HepG2 (cell line): ENCODE measurements around the gene ZBTB44. TPM values are rescaled to one million over a fixed set of nuclear protein-coding genes. Genes with fewer than 3 reads are reported as not detected.

Source experiments
- ATAC-seq: fragments of 200-7000 bp; cut with Tn5 transposase; 3 replicates; pipeline ENCODE4 v1.9.1; 2020; ENCODE audit warnings: mild to moderate bottlenecking, moderate library complexity
- BruUV-seq: library from RNA; stranded (reverse); fragments of 400-500 nt; replicated peaks from 2 replicates; lab custom pipeline; 2021; lab: Mats Ljungman, UMichigan
- CTCF ChIA-PET: fragments of 300-600 bp; formaldehyde crosslinking; extraction: SDS; loops from one replicate; lab custom pipeline; 2021; ENCODE audit warnings: low total read pairs, inconsistent platforms, low intra/inter-chr PET ratio; lab: Yijun Ruan, JAX
- POLR2A ChIA-PET: fragments of 350-600 bp; sonication (Branson Sonifier 250); formaldehyde crosslinking; loops from one replicate; lab custom pipeline; 2020; ENCODE audit warnings: antibody characterized with exemption, inconsistent platforms; lab: Yijun Ruan, JAX
- DNase-seq: peaks from one replicate; pipeline ENCODE4 v3.0.0-alpha.2; 2015; ENCODE audit warnings: low spot score
- FAIRE-seq: peaks from 3 replicates; lab custom pipeline; 2011; peaks lifted over from hg19 to GRCh38; lab: Jason Lieb, UNC
- H2AFZ ChIP-seq: one replicate; pipeline ENCODE4 v1.6.1; 2011; ENCODE audit warnings: low read length, inconsistent platforms
- H3K27ac ChIP-seq: fragments of 300-600 bp; 3 replicates; pipeline ENCODE4 v1.8.0; 2011; ENCODE audit warnings: mixed run types, mild to moderate bottlenecking, mixed read lengths, low read length, inconsistent platforms; ENCODE audit not compliant: insufficient read depth; ENCODE audit errors: extremely low read length
- H3K27me3 ChIP-seq, 2 experiments: fragments of 200-600 bp in 1 of 2; 2 replicates in 1 of 2; 3 replicates in 1 of 2; pipeline versions ENCODE4 v1.6.0 to v1.8.0; 2011; ENCODE audit warnings: low read length in 2 of 2, mild to moderate bottlenecking in 2 of 2, moderate library complexity in 2 of 2, inconsistent platforms in 1 of 2; ENCODE audit not compliant: insufficient read depth in 2 of 2, control insufficient read depth in 1 of 2
- H3K36me3 ChIP-seq, 2 experiments: fragments of 200-600 bp in 1 of 2; replicated peaks in 1 of 2; 2 replicates in 1 of 2; 3 replicates in 1 of 2; pipeline versions ENCODE4 v1.5.1 to v1.8.0; 2011; ENCODE audit warnings: low read length in 2 of 2, inconsistent platforms in 1 of 2; ENCODE audit not compliant: insufficient read depth in 2 of 2, control insufficient read depth in 1 of 2
- H3K4me1 ChIP-seq: 2 replicates; pipeline ENCODE4 v1.5.1; 2012; ENCODE audit warnings: low read length, inconsistent platforms; ENCODE audit not compliant: insufficient read depth
- H3K4me2 ChIP-seq: 2 replicates; pipeline ENCODE4 v1.6.0; 2011; ENCODE audit warnings: low read depth, low read length, inconsistent platforms
- H3K4me3 ChIP-seq, 3 experiments: fragments of 200-600 bp in 1 of 3; sonication (generic), shearing (Covaris generic) in 1 of 3; replicated peaks in 1 of 3; 2 replicates each; pipeline ENCODE4 v1.5.1; 2011 to 2016; ENCODE audit warnings: low read length in 3 of 3, inconsistent platforms in 2 of 3, low read depth in 2 of 3, mild to moderate bottlenecking in 2 of 3, control low read depth in 1 of 3, mixed read lengths in 1 of 3; ENCODE audit not compliant: insufficient read depth in 1 of 3
- H3K79me2 ChIP-seq: one replicate; pipeline ENCODE4 v1.6.1; 2011; ENCODE audit warnings: low read length, inconsistent platforms; ENCODE audit not compliant: insufficient read depth
- H3K9ac ChIP-seq: 2 replicates; pipeline ENCODE4 v1.6.0; 2011; ENCODE audit warnings: mild to moderate bottlenecking, low read depth, low read length, inconsistent platforms; ENCODE audit not compliant: insufficient read depth
- H3K9me3 ChIP-seq: 2 replicates; pipeline ENCODE4 v1.5.1; 2012; ENCODE audit warnings: mild to moderate bottlenecking, low read length
- H4K20me1 ChIP-seq: 2 replicates; pipeline ENCODE4 v1.6.0; 2011; ENCODE audit warnings: inconsistent platforms, mild to moderate bottlenecking, low read length, moderate library complexity; ENCODE audit not compliant: insufficient read depth
- HDAC1 ChIP-seq: sonication (generic); formaldehyde crosslinking; IDR thresholded peaks from 2 replicates; pipeline ENCODE4 v1.5.1; 2020; ENCODE audit warnings: mild to moderate bottlenecking, missing genetic modification reagents
- ZBTB38 ChIP-seq: sonication (generic); formaldehyde crosslinking; IDR thresholded peaks from 2 replicates; pipeline ENCODE4 v1.5.1; 2020; ENCODE audit warnings: mild to moderate bottlenecking, missing genetic modification reagents
- ZNF501 ChIP-seq: sonication (generic); formaldehyde crosslinking; IDR thresholded peaks from 2 replicates; pipeline ENCODE4 v1.5.1; 2020; ENCODE audit warnings: mild to moderate bottlenecking, moderate library complexity, missing genetic modification reagents
- ZNF619 ChIP-seq: sonication (generic); formaldehyde crosslinking; IDR thresholded peaks from 2 replicates; pipeline ENCODE4 v1.4.0; 2020; ENCODE audit warnings: mild to moderate bottlenecking, missing genetic modification reagents
- ZNF737 ChIP-seq: sonication (generic); formaldehyde crosslinking; IDR thresholded peaks from 2 replicates; pipeline ENCODE4 v1.5.0; 2020; ENCODE audit warnings: missing genetic modification reagents, mild to moderate bottlenecking, borderline replicate concordance
- WGBS: methylation state at CpG from one replicate; pipeline ENCODE4 v1.1.6; 2017; ENCODE audit warnings: low lambda C conversion rate; 5-methylcytosine and 5-hydroxymethylcytosine counted together
- in situ Hi-C: cut with HindIII; loops from 2 replicates; pipeline ENCODE4 v1.10.0; 2017; ENCODE audit warnings: low pct_unique_long_range_greater_than_20kb; ENCODE audit not compliant: extremely low pct_ligation_motif_present
- intact Hi-C: fragments of 100-400 bp; cut with micrococcal nuclease; formaldehyde crosslinking; loops from one replicate; pipeline ENCODE4 v1.10.0; 2022; ENCODE audit not compliant: unreplicated experiment
- polyA plus RNA-seq, 8 experiments: library from polyadenylated mRNA; depleted of rRNA in 3 of 8; stranded (reverse) in 7 of 8; unstranded in 1 of 8; fragments of >200 nt; fragmentation: Illumina TruSeq in 4 of 8; extraction: Trizol in 4 of 8; gene quantifications; 2 replicates each; pipeline versions ENCODE4 v1.2.1 to v1.2.3, GENCODE V29; 2011 to 2016; ENCODE audit warnings: low read depth in 4 of 8, missing spikeins in 1 of 8, mixed read lengths in 1 of 8; ENCODE audit not compliant: insufficient read depth in 1 of 8
- total RNA-seq, 5 experiments: library from RNA; depleted of rRNA; stranded (reverse); fragments of >200 nt; fragmentation: Illumina TruSeq; extraction: Trizol; gene quantifications; 2 replicates each; pipeline ENCODE4 v1.2.3, GENCODE V29; 2016; ENCODE audit warnings: low read depth in 1 of 5
- TF ChIP-seq, protein P1 (sequence below): sonication (generic); formaldehyde crosslinking; IDR thresholded peaks from 2 replicates; pipeline ENCODE4 v1.4.0; 2020; ENCODE audit warnings: missing genetic modification reagents

The ZBTB44 gene
- total and polyA plus RNA-seq, 2 of the 13 experiments (the other 11 are each of a cell fraction or from before 2014, with no cell fraction given) = 22.8 to 23.6 TPM

- H2AFZ ChIP-seq = no peak overlapping the region
- DNase-seq (no peak), FAIRE-seq (no peak), ATAC-seq (no peak)
- H3K9me3 ChIP-seq = no peaks in the 10 kb centered on the region
- in situ Hi-C loops = no loop called here
- peaks cover 52% of the 10 kb centered on the region for H3K4me1 ChIP-seq
- intact Hi-C loops = loop anchor here (5.0 to 10.0 kb wide), 2 partner anchors 91 to 678 kb away; no protein-coding TSS in a partner anchor
- no peak overlapping the region for H3K4me3 ChIP-seq
- no peaks in the 10 kb centered on the region for H3K27me3 ChIP-seq
- H3K4me2 ChIP-seq = no peak overlapping the region
- H3K36me3 ChIP-seq = no peaks in the 10 kb centered on the region
- CTCF ChIA-PET = no interaction called here
- H3K27ac ChIP-seq = no peak overlapping the region
- WGBS = 95% methylated on average over 37 of the region's 38 CpGs
- TF ChIP-seq ZNF737 (CRISPR knock-in tag) (no peak), ZNF501 (0 out of 2 replicates have a peak, but pooled peaks have one; percentile 6), ZNF619 (CRISPR knock-in tag) (no peak), ZBTB38 (CRISPR knock-in tag) (0 out of 2 replicates have a peak, but pooled peaks have one; percentile 49), HDAC1 (CRISPR knock-in tag) (0 out of 2 replicates have a peak, but pooled peaks have one; percentile 18)
- TF ChIP-seq, protein P1, sequence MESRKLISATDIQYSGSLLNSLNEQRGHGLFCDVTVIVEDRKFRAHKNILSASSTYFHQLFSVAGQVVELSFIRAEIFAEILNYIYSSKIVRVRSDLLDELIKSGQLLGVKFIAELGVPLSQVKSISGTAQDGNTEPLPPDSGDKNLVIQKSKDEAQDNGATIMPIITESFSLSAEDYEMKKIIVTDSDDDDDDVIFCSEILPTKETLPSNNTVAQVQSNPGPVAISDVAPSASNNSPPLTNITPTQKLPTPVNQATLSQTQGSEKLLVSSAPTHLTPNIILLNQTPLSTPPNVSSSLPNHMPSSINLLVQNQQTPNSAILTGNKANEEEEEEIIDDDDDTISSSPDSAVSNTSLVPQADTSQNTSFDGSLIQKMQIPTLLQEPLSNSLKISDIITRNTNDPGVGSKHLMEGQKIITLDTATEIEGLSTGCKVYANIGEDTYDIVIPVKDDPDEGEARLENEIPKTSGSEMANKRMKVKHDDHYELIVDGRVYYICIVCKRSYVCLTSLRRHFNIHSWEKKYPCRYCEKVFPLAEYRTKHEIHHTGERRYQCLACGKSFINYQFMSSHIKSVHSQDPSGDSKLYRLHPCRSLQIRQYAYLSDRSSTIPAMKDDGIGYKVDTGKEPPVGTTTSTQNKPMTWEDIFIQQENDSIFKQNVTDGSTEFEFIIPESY (CRISPR knock-in tag) = peak; percentile 85
- H3K79me2 ChIP-seq = peaks cover 27% of the 10 kb centered on the region
- POLR2A ChIA-PET = no interaction called here
- H3K9ac ChIP-seq = no peak overlapping the region
- no TSS peak for BruUV-seq
- H4K20me1 ChIP-seq = 0 out of 2 replicates have a peak, but pooled peaks cover 4% of the 10 kb centered on the region
Observed at GRCh38 chr11:130315354-130315970, 745 bp upstream of the ZBTB44 start.
